NB4 (cell line): ENCODE data around the gene RAB3C.

Experiments
- CTCF ChIP-seq: IDR thresholded peaks from one replicate; pipeline ENCODE4 v1.5.1; 2012; ENCODE audit warnings: low read depth, low read length
- MAX ChIP-seq: IDR thresholded peaks from 2 replicates; pipeline ENCODE4 v1.6.1; 2011; ENCODE audit warnings: low read depth, low read length
- MYC ChIP-seq: IDR thresholded peaks from 2 replicates; pipeline ENCODE4 v1.6.1; 2011; ENCODE audit warnings: low read depth, low read length
- POLR2A ChIP-seq: IDR thresholded peaks from 2 replicates; pipeline ENCODE4 v1.6.1; 2011; ENCODE audit warnings: mild to moderate bottlenecking; ENCODE audit not compliant: insufficient read length; ENCODE audit errors: extremely low read depth

DNA sequence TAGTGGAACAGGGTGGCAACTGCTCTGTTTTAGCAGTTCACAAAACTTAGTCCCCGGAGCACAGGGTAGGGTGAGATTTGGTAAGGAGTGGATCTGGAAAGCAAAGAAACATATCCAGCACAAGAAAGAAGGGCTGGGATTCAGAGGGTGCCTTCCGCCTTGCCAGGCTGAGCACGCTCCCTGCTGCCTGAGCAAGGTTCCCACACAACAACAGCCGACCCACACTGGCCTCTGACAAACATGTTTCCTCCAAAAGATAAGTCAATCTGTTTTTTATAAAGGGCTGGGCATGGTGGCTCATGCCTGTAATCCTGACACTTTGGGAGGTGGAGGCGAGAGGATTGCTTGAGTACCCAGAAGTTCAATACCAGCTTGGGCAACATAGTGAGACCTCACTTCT is 45.8 kb downstream of the RAB3C start:
- TF ChIP-seq CTCF (no peak), MAX (no peak), POLR2A (no peak), MYC (no peak)
